Measurements from ENCODE around the gene ISL1.

The ISL1 gene

DNA sequence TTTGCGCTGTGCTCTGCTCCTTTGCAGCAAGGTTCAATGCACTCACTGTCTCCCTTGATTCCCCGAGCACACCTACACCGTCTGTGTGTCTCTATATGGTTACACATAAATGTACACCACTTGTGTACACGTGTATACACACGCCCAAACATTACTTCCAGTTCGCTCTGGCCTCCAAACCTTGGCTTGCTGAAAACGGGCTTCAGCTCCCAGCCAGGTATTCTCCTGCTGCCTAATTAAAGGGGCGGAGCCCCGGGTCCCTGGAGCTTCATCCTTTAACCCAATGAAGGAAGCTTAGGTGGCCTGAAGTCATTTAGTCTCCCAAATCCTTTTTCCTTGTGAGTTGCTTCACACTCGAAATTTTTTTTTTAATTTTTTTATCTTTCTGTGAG is 4.6 kb downstream of the ISL1 start:
- DNase-seq: no peak

DNA sequence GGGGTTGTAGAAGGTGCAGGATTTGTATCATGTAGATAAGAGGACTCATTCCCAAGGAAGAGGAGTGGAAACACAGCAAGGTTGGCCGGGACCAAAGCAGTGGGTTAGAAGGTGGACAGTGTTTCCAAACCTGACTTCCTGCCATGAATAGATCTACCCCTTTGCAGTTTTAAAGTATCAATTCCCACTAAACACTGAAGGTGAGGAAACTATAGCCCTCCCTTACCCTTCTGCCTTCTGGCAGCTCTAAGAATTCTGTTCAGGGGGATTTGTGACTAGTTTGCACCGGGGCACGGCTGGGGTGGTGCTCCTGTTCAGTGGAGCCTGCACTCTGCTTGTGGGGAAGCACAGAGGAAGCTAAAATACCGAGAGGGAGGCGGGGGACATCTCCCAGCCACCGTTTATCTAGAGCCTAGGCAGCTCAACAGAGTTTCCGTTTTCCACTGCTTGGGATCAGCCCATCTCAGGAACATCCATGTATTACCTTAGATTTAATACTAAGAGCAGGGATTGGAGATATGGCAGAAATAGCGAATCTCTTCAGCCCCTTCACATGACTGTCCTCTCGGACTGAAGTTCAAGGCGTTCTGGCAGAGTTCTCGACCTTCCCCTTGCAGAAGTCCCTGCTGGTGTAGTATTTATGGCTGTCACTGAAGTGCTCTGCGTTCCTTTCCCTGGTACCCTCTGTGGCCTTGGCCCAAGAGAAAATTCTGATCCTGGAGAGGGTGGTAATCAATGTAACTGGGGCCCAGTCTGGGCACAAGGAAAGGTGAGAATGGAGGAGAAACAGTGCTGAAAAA is 5.4 kb downstream of the ISL1 start:
- DNase-seq: no peak

DNA sequence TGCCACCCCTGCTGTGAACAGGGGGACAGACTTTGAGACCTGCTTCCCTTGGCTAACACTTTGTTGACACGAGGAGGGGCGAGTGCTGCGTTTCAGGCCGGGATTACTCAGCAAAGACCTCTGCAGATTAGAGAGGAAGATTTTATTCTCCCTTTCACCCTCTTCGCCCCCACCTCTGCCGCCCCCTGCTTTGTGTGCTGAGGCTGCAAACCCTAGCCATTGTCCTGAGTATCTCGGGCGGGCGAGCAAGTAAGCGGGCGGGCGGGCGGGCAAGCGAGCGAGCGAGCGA is 6.0 kb downstream of the ISL1 start:
- no peak for DNase-seq

DNA sequence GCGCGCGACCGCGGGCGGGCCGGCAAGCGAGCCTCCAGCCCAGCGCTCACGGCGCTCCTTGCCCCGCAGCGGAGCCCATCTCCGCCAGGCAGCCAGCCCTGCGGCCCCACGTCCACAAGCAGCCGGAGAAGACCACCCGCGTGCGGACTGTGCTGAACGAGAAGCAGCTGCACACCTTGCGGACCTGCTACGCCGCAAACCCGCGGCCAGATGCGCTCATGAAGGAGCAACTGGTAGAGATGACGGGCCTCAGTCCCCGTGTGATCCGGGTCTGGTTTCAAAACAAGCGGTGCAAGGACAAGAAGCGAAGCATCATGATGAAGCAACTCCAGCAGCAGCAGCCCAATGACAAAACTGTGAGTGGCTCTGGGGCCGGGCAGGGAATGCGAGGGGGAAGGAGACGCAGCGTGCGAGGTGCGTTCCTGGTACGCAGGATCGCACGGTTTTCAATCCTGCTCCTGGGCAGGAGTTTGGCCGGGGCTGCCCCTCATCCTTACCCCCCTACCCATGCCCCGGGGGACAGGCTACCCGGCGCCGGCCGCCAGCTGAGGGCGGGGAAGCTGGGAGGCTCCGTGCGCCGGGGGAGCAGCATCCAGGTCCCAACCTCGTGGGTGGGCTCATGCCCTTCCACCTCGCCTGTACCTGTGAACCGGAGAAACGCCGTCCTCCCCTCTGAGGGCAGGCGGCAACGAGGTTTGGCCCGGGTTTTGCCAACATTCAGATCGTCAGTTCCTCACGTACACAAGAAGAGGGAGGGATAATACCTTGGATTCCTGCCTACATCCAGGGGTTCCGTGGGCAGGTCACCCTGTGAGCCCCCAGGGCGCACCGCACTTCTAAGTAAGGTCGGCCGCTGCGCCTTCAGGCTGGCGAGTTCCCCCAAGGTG is 6.6 kb downstream of the ISL1 start:
- DNase-seq: no peak

DNA sequence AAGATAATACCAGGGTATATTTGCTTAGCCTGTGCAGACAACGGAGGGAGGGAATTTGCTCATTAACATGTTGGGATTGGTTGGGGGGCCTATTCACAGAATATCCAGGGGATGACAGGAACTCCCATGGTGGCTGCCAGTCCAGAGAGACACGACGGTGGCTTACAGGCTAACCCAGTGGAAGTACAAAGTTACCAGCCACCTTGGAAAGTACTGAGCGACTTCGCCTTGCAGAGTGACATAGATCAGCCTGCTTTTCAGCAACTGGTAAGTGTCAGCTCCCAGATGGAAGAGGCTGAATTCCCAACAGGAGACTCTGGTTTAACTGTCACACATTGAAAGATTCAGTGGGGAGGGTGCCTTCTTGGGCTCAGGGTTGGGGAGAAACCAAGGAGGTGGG is 7.9 kb downstream of the ISL1 start:
- DNase-seq: no peak

DNA sequence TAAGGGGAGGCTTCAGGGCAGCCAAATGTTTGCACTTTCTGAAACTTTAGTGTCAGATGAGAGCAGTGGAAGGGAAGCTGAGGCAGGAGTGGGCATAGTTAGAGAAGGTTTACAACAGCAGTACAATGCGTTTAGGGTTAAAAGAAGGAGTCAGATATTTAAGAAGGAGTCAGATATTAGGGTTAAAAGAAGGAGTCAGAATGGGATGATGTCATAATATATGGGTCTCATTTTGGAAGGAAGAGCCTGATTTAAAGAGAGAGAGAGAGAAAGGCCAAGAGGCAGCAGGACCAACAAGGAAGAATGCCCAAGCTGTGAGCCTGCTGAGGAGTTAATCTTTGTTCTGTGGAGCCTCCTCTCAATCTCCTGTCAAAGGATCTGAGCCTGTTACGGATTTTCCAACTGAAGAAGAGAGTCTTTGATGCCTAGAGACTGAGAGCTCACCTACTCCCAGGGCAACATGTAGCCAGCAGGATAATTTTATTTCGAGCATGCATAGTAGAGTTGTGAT is 9.5 kb downstream of the ISL1 start:
- DNase-seq: no peak

DNA sequence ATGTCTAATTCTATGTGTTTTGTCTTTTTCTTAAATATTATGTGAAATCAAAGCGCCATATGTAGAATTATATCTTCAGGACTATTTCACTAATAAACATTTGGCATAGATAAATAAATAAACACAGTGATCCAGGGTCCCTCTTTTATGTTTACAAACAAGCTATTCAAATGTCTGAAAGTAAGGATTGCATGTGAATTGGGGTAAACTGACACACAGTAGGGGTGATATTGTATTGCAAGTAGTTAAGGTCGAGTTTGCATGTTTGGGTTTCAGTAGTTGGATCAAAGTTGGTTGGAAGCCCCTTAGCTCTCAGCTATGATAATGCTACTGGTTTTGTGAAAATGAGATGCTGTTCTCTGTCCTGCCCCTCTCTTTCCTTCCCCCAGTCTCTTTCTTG is 11.4 kb downstream of the ISL1 start:
- DNase-seq: no peak

DNA sequence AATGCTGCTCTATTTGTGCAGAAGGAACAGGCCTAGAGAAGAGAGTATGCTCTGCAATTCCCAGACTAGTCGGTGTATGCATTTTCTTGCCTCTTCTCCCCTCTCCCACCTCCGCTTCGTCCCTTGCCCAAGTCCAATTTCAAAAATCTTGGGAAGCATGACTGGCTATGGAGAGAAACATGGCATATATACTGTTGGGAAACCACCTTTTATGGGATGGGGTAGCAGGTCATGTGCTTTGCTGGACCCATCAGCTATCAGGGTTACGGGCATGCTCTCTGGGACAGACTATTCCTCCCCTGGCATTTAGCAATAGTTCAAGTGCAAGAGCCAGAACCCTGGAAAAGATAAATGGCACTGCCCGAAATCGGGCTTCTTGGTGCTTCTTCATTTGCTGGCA is 12.0 kb downstream of the ISL1 start:
- no peak for DNase-seq

DNA sequence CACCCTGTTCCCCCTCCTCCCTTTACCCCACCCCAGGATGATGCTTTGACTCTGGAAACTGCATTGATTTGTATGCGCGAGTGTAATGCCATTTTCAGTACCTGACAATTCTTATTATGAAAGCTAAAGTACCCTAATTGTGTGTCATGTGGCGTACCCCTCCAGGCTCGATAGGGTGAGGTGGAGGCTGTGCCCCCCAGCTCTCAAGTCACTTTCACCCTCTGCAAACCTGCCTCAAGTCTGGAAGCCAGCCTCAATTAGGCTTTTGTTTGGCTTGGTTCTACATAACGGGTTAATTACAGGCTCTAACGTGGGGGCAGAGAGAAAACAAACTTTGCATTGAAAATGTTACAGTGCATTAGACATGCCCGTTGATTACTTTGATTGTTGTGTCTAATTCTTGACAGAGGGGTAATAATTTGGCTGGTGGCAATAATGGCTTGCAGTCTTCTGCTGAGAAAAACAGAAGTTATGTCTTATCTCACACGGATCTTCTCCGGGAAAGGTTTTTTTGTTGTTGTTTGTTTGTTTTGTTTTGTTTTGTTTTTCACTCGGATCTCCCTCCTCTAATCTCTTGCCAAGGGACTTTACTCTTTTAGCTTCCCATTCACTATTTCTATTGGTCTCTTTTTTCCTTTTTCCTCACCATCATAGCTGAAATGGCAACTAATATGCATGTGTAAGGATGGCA is 12.6 kb downstream of the ISL1 start:
- no peak for DNase-seq

DNA sequence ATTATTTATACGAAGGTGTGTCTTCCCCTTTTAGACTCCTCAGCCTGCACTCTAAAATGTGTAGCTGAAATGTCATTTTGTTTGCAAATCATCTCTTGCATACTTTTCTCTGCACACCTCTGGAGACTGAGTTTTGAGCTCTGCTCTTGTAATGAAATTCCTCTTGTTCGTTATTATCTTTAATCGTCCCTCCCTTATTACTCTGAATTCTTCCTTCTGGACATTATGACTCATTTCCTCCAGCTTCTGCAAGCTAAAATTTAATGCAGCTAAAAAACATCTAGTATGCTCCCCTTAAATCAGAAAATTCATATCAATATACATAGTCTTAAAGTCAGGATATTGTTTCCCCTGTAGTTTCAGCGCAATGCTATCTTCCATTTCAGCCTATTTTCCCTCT is 13.5 kb downstream of the ISL1 start:
- DNase-seq: no peak

DNA sequence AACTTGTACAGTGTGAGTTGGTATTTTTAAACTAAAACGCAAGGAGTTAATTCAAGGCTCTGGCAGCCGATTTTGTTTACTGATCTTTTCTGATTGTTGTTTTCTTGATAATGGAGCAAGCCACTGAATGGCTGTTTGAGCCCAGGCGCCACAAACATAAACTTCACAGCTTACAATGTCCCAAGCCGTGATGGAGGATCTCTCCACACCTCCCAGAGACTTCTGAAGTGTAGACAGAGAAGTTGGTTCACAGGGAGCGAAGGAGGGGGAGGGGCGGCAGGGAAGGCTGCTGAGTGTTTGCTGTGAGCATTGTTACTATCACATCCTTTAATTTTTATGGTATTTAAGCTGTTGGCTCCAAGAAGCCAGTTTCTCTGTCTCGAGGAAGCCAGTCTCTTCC is 14.7 kb downstream of the ISL1 start:
- DNase-seq: no peak

DNA sequence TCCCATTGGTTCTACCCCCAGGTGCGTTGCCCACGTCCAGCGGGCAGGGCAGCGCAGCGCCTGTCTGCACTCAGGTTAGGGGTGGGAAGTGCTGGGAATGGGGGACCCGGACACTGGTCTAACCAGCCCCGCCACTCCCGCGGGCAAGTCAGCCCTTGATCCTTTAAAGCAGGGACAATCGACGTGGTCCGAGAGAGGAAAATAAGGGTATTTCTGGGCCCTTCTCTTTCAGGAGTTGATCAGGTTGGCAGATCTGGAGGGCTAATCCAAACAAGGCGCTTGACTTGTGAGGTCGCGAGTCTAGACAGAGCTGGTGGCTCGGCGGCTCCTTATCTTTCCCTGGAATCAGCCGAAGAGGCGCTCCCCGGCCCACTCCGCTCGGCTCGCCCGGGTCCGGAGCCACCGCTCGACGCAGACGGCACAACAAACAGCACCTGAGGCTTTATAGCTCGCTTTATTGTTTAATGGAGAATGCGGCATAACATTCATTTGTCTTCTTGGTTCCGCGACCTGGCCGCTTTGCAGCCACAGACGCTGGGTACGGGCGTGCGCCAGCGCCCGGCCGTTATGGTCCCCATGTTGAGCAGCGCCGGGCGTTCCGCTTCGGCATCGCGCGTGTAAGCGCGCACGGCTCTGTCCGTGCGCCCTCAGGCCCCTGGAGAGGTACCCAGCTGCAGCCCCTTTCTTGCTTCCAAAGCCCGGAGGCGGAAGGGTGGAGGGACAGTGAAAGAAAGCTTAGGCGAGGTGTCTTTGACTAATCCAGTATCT is 15.8 kb downstream of the ISL1 start:
- no peak for DNase-seq

DNA sequence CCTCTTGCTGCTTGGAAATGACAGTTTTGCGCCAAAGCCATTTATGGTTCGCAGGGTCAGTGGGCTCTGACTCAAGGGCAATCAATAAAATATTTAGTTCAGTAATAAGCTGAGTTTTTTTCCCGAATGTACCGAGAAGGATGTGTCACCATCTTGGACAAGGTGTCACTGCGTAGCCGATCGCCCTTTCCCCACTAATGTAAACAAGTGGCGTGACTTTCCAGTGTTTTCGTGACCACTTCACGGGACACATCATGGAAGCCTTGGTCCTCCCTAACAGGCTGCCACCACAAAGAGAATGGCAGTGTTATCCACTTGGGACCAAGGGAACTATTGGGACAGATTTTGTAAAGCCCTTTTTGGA is 16.4 kb downstream of the ISL1 start:
- no peak for DNase-seq

DNA sequence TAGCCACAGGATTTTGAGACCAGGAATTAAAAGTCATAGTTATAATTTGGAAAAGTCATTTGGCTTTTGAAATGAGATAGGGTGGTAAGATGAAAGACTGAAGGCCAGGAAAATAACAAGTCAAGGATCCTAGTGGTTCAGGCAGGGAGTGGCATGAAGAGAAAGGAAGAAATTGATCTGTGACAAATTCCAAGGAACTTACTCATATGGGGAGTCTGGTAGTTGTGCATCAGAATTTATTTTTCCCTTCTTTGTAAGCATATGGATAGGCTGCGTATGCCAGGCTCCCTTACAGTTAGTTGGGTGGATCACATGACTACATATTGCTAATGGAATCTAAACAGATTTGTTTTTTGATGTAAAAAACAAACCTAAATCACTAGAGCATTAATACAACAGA is 21.0 kb downstream of the ISL1 start:
- no peak for DNase-seq

DNA sequence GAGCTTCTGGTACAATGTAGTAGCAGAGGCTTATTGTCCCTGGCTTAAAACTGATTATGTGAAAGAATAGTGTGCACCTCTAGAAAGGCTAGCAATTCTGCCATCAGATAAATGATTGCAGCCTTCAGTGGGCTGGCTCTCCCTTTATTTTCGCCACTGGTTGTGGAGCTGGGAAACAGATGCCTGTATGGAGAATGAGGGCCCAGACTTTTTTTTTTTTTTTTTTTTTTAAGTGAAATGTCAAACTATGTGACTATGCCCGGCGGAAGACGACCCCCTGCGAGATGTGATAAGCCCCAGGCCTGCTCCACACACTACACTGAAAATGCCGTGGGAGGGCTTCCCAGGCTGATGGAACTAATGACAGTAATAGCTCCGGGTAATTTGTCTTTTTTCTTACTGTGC is 28.7 kb downstream of the ISL1 start:
- DNase-seq: no peak

DNA sequence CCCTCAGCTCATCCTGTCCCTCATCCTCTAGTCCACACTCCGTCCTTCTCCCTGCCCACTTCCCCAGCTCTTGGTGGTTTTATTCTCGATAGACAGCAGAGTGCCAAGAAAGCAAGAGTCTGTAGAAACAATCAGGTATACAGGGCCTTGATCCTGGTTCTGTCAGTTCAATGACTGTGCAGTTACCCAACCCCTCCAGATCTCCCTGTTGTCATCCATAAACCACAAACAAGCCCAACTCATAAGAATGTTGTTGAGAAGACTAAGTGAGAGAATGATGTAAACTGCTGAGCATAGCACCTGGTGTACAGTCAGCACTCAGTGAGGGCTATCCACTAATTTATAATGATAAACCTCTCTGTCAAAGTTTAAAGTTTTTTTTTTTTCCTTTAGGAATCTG is 31.3 kb downstream of the ISL1 start:
- DNase-seq: no peak

DNA sequence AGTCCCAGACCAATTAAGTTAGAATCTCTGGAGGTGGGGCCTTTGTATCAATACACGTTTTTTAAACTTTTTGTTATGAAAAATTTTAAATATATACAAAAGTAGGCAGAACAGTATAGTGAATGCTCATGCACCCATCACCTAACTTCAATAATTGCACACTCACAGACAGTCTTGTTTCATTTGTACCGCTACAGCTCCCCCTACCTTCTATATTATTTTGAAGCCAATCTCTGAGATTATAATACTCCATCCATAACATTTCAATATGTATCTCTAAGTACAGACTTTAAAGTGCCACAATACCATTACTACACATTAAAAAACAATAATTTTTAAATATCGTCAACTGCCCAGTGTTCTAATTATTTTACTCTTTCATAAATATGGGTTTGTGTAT is 32.9 kb downstream of the ISL1 start:
- no peak for DNase-seq

DNA sequence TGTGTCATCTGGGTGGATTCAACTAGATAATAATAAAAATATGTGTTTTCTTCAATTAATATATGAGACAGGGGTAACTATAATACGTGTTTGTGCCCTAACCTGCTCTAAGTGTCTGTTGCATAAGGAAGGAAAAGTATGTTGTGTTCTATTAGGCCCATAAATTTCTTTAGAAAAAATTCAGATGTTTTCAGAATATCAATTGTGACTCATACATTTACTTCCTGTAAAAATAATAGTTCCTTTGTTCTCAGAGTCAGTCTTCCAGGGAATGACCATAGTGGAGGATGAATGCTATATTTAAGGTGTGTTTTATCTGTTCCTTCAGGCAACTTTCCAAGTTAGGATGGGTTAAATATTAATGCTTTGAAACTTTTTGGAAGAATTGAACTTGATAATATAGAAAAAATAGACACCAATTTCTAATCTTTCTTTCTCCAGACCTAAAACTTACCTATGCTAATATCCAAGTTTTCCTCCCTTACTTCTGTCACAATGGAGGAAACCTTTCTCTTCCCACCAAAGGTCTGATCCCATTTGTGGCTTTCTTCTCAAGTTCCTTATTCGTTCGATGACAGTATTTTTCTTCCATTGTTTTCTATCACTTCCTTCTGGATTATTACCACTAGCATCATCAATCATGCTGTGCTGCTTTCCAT is 49.9 kb downstream of the ISL1 start:
- DNase-seq: no peak

DNA sequence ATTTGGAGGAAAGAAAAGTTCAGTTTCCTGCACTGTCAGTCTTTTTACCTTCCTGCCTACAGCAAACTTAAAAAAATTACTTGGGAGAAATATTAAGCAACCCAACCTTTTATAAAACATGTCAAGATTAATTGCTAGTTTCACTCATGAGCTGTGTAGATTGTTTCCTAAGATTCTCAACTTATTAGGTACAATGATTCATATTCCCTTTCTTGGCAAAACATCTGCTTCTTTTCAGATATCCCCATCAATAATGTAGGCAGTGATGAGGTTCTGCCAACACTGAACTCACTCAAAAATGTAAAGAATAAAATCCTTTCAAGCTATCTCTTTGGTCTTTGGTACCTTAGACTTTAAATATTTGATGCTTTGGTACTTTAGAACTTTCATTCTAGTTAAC is 56.0 kb downstream of the ISL1 start:
- no peak for DNase-seq

All from bone marrow (tissue), 2 donors.